ENCODE data around the gene MBTPS1.
A peak's percentile ranks its signal among the peaks of the same experiment; 100 is the strongest.

Gene MBTPS1

GRCh38 chr16:84105948-84106740, 10.6 kb downstream of the MBTPS1 start:
- no peak overlapping the region for H3K27ac ChIP-seq
- no peak for TF ChIP-seq CTCF (conservative IDR thresholded peaks at IDR 0.05)

- no peak for TF ChIP-seq CTCF (conservative IDR thresholded peaks at IDR 0.05)
- H3K27ac ChIP-seq, result 0 out of 2 replicates have a peak overlapping the region, but pooled peaks have one; percentile 23
Observed at GRCh38 chr16:84105301-84105815, 11.4 kb downstream of the MBTPS1 start.

- no peak for TF ChIP-seq CTCF (conservative IDR thresholded peaks at IDR 0.05)
- H3K27ac ChIP-seq, result no peak overlapping the region
Observed at GRCh38 chr16:84104231-84104630, 12.5 kb downstream of the MBTPS1 start.

- H3K27ac ChIP-seq, result no peak overlapping the region
- no peak for TF ChIP-seq CTCF (conservative IDR thresholded peaks at IDR 0.05)
Observed at GRCh38 chr16:84103678-84104077, 13.1 kb downstream of the MBTPS1 start.

GRCh38 chr16:84098939-84099338, 17.8 kb downstream of the MBTPS1 start:
- no peak overlapping the region; the same call in 1 of the 2 replicates for H3K27ac ChIP-seq
- no peak for TF ChIP-seq CTCF (conservative IDR thresholded peaks at IDR 0.05)

GRCh38 chr16:84096447-84097005, 20.2 kb downstream of the MBTPS1 start:
- peak overlapping the region; percentile 64 for H3K27ac ChIP-seq
- TF ChIP-seq CTCF (conservative IDR thresholded peaks at IDR 0.05), result no peak

GRCh38 chr16:84095466-84095865, 21.3 kb downstream of the MBTPS1 start:
- H3K27ac ChIP-seq, result peak overlapping the region; percentile 64
- TF ChIP-seq CTCF (conservative IDR thresholded peaks at IDR 0.05), result no peak
